ENCODE data around the gene INTS6L. TPM values are rescaled to one million over a fixed set of nuclear protein-coding genes. Genes with fewer than 3 reads are reported as not detected.

Gene INTS6L
- total and polyA plus RNA-seq, 7 donors = 0.38 to 1.2 (median 0.81) TPM

DNA sequence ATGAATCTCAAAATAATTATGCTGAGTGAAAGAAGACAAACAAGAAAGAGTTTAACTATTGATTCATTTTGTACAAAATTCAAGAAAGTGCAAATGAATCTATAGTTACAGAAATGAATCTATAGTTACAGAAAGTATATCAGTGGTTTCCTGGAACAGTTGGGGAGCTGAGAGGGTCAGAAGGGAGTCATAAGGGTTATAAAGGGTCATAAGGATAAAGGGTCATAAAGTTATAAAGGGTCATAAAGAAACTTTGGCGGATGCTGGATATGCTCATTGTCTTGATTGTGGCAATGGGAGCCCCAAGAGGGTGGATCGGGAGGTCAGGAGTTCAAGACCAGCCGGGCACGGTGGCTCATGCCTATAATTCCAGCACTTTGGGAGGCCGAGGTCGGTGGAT lies 26.0 kb upstream of the INTS6L start:
- intact Hi-C loops (cut with DNase I) = loop anchor here in 1 of 2 donors (10.0 kb wide), 1 partner anchor 100 kb away; no protein-coding TSS in a partner anchor
- 68 to 74% (median 69%) methylated on average over 6 of the region's 6 CpGs for WGBS, 3 donors

DNA sequence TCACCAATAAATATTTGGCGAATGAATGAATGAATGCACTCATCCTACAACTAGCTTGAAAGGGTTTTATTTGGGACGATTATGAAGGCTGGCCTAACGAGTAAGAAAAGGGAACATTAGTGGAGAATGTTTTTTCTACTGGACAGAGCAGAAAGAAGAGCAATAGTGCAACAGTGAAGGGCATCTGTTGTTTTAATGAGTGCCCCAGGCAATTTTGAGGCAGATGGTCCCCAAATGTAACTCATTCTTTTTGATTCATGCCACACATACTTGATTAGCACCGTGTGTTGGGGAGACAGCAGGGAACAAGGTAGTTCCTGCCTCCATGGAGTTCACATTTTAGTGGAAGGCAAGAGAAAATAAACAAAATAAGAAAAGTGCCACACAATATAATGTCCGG lies 22.7 kb upstream of the INTS6L start:
- Histone ChIP-seq H3K4me1 (no peaks in the 10 kb centered on the region), H3K4me3 (no peak overlapping the region), H3K36me3 (ENCODE audit: insufficient read depth in 1 of 2, low read depth in 1 of 2) (no peaks in the 10 kb centered on the region), H3K27ac (no peak overlapping the region), H3K9me3 (no peaks in the 10 kb centered on the region), H3K27me3 (ENCODE audit: insufficient read depth in 3 of 3, low read length in 2 of 3) (peaks cover 0 to 10% (median 0%) of the 10 kb centered on the region in 3 donors)
- TF ChIP-seq, protein P1, sequence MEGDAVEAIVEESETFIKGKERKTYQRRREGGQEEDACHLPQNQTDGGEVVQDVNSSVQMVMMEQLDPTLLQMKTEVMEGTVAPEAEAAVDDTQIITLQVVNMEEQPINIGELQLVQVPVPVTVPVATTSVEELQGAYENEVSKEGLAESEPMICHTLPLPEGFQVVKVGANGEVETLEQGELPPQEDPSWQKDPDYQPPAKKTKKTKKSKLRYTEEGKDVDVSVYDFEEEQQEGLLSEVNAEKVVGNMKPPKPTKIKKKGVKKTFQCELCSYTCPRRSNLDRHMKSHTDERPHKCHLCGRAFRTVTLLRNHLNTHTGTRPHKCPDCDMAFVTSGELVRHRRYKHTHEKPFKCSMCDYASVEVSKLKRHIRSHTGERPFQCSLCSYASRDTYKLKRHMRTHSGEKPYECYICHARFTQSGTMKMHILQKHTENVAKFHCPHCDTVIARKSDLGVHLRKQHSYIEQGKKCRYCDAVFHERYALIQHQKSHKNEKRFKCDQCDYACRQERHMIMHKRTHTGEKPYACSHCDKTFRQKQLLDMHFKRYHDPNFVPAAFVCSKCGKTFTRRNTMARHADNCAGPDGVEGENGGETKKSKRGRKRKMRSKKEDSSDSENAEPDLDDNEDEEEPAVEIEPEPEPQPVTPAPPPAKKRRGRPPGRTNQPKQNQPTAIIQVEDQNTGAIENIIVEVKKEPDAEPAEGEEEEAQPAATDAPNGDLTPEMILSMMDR (IDR thresholded peaks at IDR 0.05) = no peak
- ATAC-seq (no peak), DNase-seq (no peak)
- intact Hi-C loops (cut with DNase I) = loop anchor here in 1 of 2 donors (10.0 kb wide), 1 partner anchor 97 kb away; no protein-coding TSS in a partner anchor
- 50 to 80% (median 80%) methylated on average over 5 of the region's 5 CpGs for WGBS, 3 donors

More for the DNA sequence above, 26.0 kb upstream of the INTS6L start:
- ATAC-seq = no peak
- DNase-seq = no peak
- no peaks in the 10 kb centered on the region for H3K36me3 ChIP-seq (ENCODE audit: insufficient read depth in 1 of 2, low read depth in 1 of 2)
- TF ChIP-seq, protein P1 (IDR thresholded peaks at IDR 0.05) = no peak
- H3K4me1 ChIP-seq = no peaks in the 10 kb centered on the region
- no peak overlapping the region for H3K4me3 ChIP-seq
- H3K27ac ChIP-seq = no peak overlapping the region
- H3K9me3 ChIP-seq = no peaks in the 10 kb centered on the region
- peaks cover 0 to 10% (median 0%) of the 10 kb centered on the region in 3 donors for H3K27me3 ChIP-seq (ENCODE audit: insufficient read depth in 3 of 3, low read length in 2 of 3)

DNA sequence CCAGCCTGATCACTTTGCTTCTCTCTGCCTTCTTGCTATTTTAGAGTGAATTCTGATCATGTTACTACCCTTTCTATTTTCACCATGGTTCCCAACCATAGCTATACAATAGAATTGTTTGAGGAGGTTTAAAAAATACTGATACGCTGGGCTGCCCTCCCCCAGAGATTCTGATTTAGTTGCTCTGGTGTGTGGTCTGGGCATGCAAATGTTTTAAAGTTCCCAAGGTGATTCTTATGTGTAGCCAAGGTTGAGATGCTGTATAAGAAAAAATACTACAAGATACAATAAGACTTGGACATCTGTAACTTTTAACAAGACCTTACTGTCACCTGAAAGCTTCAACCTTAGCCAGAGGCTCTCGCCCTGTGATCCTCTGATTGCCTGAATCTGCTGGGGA lies 22.2 kb upstream of the INTS6L start:
- no peak overlapping the region for H3K27ac ChIP-seq
- H3K4me3 ChIP-seq = no peak overlapping the region
- no peak for ATAC-seq
- 74 to 97% (median 93%) methylated on average over 2 of the region's 2 CpGs for WGBS, 3 donors
- H3K36me3 ChIP-seq (ENCODE audit: insufficient read depth in 1 of 2, low read depth in 1 of 2) = no peaks in the 10 kb centered on the region
- intact Hi-C loops (cut with DNase I) = loop anchor here in 1 of 2 donors (10.0 kb wide), 1 partner anchor 97 kb away; no protein-coding TSS in a partner anchor
- no peak for DNase-seq
- no peaks in the 10 kb centered on the region for H3K9me3 ChIP-seq
- TF ChIP-seq, protein P1 (IDR thresholded peaks at IDR 0.05) = no peak
- peaks cover 0 to 9% (median 0%) of the 10 kb centered on the region in 3 donors for H3K27me3 ChIP-seq (ENCODE audit: insufficient read depth in 3 of 3, low read length in 2 of 3)
- H3K4me1 ChIP-seq = no peaks in the 10 kb centered on the region

DNA sequence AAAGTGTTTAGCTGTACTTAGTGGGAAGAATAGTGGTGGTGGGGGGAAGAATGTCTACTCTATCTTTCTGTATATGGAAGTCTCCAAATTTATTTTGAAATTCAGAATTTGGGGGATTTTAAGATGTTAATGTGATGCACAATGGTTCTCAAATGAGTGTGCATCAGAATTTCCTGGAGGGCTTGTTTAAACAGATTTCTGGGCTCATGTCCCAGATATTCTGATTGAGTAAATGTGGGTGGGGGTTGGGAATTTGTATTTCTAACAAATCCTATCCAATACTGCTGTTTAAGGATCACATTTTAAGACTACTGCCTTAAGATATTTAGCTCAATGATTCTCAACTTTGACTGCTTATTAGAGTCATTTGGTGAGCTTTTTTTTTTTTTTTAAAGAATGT lies 15.1 kb upstream of the INTS6L start:
- Histone ChIP-seq H3K4me3 (no peak overlapping the region), H3K27me3 (ENCODE audit: insufficient read depth in 3 of 3, low read length in 2 of 3) (peaks cover 0 to 9% (median 0%) of the 10 kb centered on the region in 3 donors), H3K36me3 (ENCODE audit: insufficient read depth in 1 of 2, low read depth in 1 of 2) (no peaks in the 10 kb centered on the region), H3K27ac (no peak overlapping the region), H3K4me1 (no peaks in the 10 kb centered on the region), H3K9me3 (no peaks in the 10 kb centered on the region)
- TF ChIP-seq, protein P1 (IDR thresholded peaks at IDR 0.05) = no peak
- DNase-seq (no peak), ATAC-seq (no peak)
- intact Hi-C loops (cut with DNase I) = no loop called here

DNA sequence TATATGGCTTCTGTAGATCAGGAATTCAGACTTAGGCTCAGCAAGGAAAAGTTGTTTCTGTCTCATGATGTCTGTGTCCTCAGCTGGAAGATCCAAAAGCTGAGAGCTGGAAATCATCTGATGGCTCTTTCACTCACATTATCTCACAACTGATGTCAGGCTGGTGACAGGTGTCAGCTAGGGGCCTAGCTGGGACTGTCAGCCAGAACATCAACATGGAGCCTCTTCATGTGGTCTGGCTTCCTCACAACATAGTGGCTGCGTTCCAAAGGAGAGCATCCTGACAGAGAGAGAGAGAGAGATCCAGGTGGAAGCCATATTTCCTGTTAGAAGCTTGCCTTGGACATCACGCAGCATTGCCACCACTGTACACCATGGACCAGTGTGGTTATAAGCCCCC lies 10.6 kb upstream of the INTS6L start:
- DNase-seq = no peak
- Histone ChIP-seq H3K4me3 (no peak overlapping the region), H3K4me1 (no peaks in the 10 kb centered on the region), H3K36me3 (ENCODE audit: insufficient read depth in 1 of 2, low read depth in 1 of 2) (no peaks in the 10 kb centered on the region), H3K27me3 (ENCODE audit: insufficient read depth in 3 of 3, low read length in 2 of 3) (peaks cover 0 to 9% (median 0%) of the 10 kb centered on the region in 3 donors), H3K27ac (no peak overlapping the region), H3K9me3 (no peaks in the 10 kb centered on the region)
- intact Hi-C loops (cut with DNase I) = no loop called here
- WGBS, 3 donors = 65 to 85% (median 80%) methylated on average over 2 of the region's 2 CpGs
- TF ChIP-seq, protein P1 (IDR thresholded peaks at IDR 0.05) = no peak
- no peak for ATAC-seq
